Subcutaneous adipose tissue (tissue), 4 donors: ENCODE results near the gene HSPA12B. TPM values are rescaled to one million over a fixed set of nuclear protein-coding genes. Genes with fewer than 3 reads are reported as not detected.

ENCODE experiments used
- total RNA-seq, 4 donors: library from RNA; depleted of rRNA; stranded (reverse); fragments of >200 nt; gene quantifications; one replicate each; pipeline ENCODE4 v1.1.0, GENCODE V29; 2016
- TF ChIP-seq, protein P1 (sequence below): fragments of 450-650 bp; IDR thresholded peaks from one replicate; pipeline ENCODE4 v1.5.1; 2016; ENCODE audit warnings: low read depth, mild to moderate bottlenecking, control low read depth, antibody characterized with exemption, moderate library complexity

The HSPA12B gene
- total RNA-seq, 4 donors from 2014 or later, result 8.0 to 33.7 (median 8.6) TPM

DNA sequence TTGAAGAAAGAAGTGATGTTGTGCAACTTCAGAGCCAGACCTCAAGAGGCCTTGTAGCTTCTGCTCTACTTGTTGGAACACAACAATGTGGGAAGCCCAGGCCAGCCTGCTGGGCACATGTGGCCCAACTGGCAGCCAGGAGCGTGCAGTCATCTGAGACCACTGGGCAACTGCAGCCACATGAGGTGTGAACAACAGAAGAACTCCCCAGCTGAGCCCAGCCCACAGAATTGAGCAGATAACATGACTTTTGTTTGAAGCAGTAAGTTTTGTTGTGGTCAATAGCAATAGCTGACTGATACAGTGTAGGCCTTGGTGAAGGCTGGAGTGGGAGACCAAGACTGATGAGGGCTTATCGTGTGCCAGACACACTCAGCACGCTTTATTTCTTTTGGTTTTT lies 42.1 kb upstream of the HSPA12B start:
- TF ChIP-seq, protein P1, sequence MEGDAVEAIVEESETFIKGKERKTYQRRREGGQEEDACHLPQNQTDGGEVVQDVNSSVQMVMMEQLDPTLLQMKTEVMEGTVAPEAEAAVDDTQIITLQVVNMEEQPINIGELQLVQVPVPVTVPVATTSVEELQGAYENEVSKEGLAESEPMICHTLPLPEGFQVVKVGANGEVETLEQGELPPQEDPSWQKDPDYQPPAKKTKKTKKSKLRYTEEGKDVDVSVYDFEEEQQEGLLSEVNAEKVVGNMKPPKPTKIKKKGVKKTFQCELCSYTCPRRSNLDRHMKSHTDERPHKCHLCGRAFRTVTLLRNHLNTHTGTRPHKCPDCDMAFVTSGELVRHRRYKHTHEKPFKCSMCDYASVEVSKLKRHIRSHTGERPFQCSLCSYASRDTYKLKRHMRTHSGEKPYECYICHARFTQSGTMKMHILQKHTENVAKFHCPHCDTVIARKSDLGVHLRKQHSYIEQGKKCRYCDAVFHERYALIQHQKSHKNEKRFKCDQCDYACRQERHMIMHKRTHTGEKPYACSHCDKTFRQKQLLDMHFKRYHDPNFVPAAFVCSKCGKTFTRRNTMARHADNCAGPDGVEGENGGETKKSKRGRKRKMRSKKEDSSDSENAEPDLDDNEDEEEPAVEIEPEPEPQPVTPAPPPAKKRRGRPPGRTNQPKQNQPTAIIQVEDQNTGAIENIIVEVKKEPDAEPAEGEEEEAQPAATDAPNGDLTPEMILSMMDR, result no peak

DNA sequence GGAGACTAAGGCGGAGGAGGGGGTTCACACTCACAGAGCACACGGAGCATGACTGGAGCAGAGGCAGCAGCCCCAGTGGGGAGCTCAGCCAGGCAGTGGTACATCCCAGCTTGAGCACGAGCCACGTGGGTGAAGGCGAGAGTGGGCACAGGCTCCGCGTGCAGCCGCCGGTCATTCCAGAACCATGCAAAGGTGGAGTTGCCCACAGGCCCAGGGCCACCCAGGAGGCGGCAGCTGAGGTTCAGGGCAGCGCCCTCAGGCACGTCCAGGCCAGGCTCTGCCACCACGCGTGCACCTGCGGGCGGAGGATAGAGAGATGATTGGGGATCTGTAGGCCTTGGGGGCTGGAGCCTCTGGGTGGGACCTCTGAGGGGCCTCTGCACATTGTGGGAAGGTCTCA lies 41.2 kb upstream of the HSPA12B start:
- TF ChIP-seq, protein P1, result no peak

DNA sequence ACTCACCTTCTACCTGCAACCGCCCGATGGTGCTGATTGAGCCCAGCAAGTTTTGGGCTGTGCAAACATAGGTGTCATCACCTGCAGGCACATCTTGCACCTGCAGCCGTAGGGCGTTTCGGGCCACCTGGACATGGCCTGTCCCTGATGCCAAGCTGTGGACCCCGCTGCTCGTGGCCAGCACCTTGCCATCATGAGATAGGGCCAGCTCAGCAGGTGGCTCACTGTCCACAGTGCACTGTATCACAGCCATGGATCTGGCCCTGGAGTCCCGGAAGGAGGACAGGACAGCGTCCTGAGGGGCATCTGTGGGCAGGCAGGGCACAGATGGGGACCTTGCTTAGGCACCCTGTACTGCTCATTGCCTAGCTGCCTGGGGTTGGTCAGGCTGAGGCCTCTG lies 40.6 kb upstream of the HSPA12B start:
- TF ChIP-seq, protein P1, result no peak

DNA sequence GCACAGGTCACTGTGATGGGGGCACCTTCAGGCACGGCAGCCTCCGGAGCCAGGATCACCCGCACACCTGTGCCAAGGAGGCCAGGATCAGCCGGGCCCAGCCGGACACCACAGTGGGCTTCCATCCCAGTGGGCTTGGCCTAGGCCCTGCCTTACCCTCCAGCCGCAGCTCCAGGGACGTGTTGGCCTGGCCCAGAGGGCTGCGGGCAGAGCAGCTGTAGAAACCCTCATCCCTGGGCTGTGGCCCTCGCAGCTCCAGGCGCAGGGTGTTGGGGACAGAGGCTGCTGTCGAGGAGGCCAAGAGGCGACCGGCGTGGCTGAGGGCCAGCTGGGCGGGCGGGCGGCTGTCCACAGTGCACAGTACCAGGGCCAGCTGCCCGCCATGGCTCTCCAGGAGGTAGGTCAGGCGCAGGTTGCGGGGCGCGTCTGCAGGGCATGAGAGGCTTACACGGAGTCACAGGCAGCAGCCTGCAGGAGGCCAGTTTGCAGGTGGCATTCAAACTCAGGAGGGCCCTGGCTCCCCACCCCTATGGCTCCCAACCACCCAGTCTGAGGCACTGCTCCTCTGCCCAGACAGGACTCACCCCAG lies 39.7 kb upstream of the HSPA12B start:
- TF ChIP-seq, protein P1, result no peak

DNA sequence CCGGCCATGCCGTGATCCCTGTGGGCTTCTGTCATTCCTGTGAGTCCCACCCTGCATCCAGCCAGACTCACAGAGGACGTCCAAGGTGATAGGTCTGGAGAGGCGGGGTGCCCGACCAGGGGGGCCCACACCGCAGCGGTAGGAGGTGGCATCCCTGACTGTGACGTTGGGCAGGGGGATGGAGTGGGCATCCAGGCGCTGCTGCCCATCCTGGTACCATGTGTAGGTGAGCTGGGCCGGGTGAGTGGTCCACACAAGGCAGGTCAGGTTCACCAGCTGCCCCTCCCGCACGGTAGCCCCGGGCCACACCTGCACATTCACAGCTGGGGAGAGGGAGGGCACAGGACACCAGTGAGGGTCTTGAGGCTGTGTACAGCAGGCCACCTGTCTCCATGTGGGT lies 39.1 kb upstream of the HSPA12B start:
- TF ChIP-seq, protein P1, result no peak

DNA sequence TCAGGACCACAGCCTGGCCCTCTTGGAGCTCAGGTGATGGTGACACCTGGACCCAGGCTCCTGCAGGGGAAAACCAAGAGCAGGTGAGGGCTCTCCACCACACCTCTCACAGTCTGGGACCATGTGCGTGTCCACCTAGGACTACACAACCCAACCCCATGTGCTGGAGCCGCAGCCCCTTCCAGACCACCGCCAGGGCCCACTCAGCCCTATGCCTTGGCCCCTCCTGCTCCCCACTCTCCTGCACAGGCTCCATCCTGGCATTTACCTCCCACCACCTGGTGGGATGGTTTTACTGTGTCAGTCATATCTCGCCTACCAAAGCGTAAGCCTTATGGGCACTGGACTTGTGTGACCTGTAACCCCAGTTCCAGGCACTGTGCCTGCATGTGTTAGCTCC lies 37.6 kb upstream of the HSPA12B start:
- TF ChIP-seq, protein P1, result no peak

DNA sequence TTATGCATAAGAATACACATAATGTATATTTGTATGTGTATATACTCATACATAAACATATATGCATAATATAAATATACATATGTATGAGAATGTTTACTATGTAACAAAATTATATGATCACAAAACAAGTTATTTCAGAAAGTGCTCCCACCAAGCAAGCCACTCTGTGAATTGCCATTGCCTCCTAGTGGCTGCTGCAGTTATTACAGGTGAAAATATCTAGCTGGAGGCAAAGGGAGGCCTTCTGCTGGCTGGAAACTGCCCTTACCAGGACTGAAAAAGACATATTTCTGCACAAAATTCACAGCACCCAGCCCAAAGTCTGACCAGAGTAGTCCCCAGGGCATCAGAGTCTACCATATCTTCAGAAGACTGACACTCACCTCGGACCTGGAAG lies 36.3 kb upstream of the HSPA12B start:
- TF ChIP-seq, protein P1, result no peak
